Stimulated activated CD4-positive, alpha-beta T cell treated with anti-CD3 and anti-CD28 coated beads, Interleukin-2, amount 100 ng/mL, for 24 hours (primary cell): Measurements from ENCODE around the gene ADGRB2.

ENCODE experiments used
- DNase-seq, 2 donors: peaks; one replicate each; pipeline ENCODE4 v3.0.0-alpha.2; 2020

The ADGRB2 gene

GRCh38 chr1:31781138-31781755, 17.1 kb upstream of the ADGRB2 start:
- no peak for DNase-seq

DNA sequence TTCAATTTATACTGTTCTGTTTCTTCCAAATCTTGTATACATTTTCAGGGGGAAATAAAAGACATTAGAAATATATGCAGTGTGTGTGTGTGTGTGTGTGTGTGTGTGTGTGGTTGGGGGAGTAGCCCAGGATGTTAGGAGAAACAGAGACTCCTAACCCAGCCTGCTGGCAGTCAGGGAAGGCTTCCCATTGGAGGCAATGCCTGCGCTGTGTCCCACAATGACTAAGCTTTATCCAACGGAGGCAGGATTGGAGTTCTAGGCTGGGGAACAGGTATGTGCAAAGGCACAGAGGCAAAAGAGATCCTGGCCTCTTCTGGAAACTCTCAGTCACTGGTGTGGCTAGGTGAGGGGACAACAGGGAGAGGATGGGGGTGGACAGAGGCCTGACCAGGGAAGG, 16.5 kb upstream of the ADGRB2 start:
- no peak for DNase-seq

DNA sequence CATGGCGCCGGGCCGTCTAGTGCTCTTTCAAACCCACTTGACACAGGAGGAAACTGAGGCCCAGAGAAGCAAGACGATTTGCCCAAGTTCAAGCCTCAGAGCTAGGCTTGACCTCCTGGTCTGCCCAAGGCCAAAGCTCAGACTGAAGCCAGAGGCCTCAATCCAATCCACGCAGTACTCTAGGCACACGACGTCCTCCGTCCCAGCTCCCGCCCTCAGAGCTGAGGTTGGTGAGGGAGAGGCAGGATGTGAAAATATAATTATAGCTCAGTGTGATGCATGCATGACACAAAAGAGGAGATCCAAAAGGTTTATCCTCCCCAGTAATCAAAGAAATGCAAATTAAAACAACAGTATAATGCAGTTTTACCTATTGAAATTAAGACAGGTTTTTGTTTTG, 15.5 kb upstream of the ADGRB2 start:
- DNase-seq: no peak

GRCh38 chr1:31778763-31779488, 14.8 kb upstream of the ADGRB2 start:
- DNase-seq: no peak

DNA sequence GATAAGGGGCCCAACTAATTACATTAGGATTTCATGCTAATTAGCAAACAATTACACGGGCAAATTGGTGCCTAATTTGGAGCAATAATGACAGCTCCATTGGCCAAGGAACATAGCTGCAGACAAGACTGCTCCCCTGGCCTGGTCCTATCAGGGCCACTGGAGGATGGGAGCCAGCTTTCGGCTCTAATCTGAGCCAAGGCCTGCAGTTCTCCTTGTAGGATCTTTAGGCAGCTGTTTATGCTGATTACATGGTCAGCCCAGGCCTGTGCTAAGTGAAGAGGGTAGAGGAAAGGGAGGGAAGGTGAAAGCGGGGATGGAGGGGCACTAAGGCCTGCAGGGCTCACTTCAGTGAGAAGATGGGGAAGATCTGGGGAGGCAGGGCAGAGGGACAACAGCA, 12.4 kb upstream of the ADGRB2 start:
- no peak for DNase-seq

- no peak for DNase-seq
These were observed 11.9 kb upstream of the ADGRB2 start for GRCh38 chr1:31776032-31776431.

DNA sequence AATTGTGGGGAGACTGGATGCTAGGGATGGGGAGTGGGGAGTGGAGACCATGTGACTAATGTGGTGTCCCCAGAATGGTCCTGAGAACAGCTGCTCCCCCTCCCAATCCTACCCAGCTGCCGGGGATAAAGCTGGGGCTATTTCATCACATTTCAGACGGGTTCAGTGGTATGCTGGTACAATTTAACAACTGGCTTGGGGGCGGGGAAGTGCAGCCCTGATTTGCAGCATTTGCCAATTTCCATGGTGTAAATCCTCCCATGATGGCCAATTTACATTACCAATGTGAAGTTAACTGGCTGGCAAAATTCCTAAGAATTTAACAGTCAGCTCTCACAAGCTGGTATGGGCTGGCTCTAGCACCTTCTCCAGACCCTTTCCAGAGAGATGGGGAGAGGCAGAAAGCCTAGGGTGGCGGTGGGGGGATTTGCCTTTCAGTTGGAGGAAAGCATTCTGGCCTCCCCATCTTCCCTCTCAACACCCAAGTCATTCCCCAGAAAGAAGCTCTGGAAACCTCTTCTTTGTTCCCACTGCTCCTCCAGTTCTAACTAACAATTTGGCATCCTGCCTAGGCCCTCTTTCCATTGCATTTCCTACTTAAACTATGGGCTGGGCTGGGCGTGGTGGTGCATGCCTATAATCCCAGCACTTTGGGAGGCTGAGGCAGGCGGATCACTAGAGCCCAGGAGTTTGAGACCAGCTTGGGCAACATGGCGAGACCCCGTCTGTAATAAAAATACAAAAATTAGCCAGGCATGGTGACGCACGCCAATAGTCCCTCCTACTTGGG, 11.3 kb upstream of the ADGRB2 start:
- no peak for DNase-seq

DNA sequence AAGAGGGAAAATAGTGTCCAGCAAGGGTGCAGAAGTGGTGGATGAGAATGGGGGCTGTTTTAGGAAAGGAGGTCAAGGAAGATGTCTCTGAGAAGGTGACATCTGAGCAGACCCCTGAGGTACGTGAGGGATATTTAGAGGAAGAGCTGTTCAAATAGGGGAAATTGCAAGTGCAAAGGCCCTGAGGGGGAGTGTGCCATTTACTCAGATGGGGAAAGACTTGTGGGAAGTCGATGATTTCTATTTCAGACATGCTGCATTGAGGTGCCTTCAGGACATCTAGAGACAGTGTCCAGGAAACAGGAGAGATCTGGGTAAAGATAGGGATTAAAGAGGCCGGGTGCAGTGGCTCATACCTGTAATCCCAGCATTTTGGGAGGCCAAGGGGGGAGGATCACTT, 10.4 kb upstream of the ADGRB2 start:
- DNase-seq: no peak

- DNase-seq: no peak
These were observed 9.7 kb upstream of the ADGRB2 start for GRCh38 chr1:31773861-31774260.

DNA sequence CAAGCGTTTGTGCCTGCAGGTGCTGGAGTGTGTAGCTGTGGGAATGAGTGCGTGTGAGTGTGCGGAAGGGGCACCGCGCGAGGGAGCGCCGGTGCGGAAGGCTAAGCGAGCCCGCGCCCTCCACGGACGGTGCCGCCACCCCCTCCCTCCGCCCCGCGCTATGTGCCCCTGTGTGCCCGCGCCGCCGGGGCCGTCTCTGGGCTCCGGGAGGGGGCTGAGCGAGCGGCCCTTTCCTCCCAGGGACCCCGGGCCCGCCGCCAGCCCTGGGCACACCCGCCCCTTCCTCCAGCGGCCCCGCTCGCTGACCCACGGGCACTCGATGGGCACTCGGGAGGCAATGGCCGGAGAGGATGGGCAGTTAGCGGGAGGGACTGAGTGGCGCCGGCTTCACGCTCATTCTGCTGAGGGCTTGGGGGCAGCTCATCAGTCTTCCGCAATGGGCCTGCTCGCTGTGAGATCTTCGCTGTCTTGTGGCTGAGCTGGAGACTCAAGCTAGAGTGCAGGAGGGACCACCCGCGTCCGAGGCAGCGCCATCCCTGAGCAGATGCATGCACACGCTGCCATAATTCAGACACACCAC, 8.6 kb upstream of the ADGRB2 start:
- no peak for DNase-seq

DNA sequence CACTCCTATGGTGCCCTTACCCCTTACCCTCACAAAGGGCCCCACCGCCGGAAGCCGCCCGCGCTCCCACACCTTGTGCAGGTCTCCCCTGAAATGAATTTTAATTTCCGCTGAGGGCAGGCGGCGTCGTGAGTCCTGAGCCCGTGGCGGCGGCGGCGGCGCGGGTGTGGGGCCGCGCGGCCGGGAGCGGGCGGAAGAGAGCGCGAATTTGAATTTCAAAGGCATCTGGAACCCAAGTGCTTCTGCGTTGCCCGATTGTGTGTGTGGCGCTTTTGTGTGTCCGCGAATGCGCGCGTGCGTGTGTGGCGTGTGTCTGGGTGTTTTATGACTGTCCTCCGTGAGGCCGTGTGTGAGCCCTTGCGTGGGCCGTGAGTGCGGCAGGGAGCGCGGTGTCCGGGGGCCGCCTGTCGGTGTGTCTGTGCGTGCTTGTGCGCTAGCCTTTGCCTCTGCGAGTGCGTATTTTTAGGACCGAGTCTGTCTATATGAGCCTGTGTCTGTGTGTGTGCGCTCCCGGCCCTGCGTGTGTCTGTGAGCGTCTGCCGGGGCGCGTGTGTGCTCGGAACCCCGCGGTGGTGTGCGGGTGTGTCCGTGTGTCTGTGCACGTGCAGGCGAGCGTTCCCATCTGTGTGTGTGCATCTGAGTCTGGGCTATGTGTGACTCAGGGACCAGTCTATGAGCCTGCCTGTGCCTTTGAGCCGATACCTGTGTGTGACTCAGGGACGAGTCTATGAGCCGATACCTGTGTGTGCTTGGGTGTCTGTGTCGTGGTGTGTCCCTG, 7.9 kb upstream of the ADGRB2 start:
- peak; percentile 59 for DNase-seq

GRCh38 chr1:31769720-31770390, 5.7 kb upstream of the ADGRB2 start:
- no peak for DNase-seq

GRCh38 chr1:31768939-31769704, 5.0 kb upstream of the ADGRB2 start:
- DNase-seq: no peak

DNA sequence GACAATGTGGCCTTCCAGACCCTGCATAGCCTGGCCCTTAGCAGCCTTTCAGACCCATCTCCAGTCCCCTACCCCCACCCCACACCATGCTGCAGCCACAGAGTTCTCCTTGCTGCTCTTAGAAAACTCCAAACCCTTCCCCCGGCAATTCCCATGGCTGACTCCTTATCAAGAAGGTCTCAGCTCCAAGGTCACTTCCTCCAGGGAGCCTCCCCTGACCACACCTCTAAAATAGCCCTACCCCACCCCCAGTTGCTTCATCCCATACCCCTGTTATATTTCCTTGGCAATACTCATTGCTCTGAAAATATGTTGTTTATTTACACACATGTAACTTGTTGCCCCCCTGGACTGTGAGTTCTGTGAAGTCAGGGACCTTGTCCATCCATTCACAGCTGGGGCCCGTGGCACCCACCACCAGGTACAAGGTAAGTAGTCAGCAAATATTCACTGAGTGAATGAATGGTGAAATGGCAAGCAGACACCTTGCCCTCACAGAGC, 4.3 kb upstream of the ADGRB2 start:
- no peak for DNase-seq

DNA sequence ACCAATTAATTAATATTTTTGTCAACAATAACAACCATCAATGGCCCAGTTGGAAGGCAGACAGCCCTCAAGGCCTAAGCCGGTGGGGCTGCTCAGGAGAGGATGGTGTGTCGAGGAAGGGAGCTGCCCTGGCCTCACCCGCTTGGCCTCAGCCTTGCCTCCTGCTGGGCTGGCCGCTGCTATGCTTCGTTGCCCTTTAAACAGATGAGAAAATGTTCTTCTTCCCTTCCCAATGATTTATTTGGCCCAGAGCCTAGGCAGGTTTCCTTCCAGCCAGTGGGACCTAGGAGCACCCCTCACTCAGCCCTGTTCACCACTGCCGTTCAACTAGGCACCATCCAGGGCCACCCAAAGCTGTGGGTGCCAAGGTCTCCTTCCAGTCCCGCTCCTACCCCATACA, 3.1 kb upstream of the ADGRB2 start:
- DNase-seq: no peak

GRCh38 chr1:31765516-31765915, 1.4 kb upstream of the ADGRB2 start:
- no peak for DNase-seq

DNA sequence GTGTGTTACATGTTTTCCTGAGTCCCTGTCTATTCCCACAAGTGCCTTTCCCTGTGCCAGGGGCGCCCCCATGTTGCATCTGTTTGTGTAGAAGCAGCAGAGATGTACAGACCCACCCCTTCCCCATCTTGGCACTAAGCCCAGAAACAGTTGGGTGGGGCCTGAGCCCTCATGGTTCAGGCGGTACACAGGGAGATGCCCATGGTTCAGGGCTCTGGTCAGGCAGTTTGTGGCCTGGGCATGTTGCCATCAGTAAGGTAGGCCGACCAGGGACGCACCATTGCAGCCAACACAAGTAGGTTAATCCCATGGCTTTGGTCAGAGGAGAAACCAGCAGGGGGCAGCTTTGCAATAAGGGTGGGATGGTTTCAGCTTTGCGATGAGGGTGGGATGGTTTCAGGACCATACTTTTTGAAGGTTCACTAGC, 914 bp upstream of the ADGRB2 start:
- DNase-seq: peak in 1 of 2 donors; percentile 18

- peak in 1 of 2 donors; percentile 18 for DNase-seq
These were observed 349 bp downstream of the ADGRB2 start for GRCh38 chr1:31763671-31764311.

DNA sequence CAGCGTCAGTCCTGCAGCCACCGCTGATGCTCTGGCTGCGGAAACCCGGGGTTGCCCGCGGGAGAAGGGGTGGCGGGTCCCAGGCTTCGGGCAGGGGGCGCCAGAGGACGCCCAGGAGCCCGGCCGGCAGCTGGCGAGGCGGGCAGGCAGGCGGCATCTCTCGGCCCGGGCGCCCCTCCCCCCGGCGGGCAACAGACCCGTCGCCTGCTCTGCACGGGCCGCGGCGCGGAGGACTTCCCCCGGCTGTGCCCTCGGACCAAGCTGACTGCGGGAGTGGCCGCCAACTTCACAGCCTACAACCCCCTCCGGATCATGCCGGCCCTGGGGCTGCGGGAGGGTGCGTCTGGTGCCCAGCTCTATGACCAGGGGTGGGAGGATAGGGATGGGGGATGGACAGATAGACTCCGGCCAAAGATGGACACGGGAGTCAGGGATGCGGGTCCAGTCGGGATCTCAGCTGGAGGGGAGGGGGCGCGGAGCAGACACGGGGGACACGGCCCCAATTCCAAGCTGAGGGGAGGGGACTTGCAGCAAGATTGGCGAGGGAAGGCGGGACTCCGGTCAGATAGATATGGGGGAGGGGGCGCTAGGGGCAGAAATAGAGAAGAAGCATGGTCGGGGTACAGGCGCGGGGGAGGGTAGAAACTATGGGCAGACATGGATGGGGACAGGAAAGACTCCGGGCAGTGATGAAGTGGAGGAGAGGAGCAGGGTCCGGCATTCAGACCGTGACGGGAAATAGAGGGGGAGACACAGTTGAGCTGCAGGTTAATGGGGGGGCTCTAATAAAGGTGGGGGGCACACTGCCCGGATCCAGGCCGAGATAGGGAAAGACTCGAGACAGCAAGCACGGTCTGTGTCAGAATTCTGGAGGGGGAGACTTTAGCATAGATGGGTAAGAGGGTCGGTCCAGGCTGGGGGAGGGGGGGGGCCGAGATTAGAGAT, 1.1 kb downstream of the ADGRB2 start:
- peak; percentile 69 to 79 for DNase-seq
